H9 (cell line): Measurements from ENCODE around the gene RC3H1. TPM values are rescaled to one million over a fixed set of nuclear protein-coding genes. Genes with fewer than 3 reads are reported as not detected.

ENCODE experiments used
- DNase-seq: peaks from one replicate; pipeline ENCODE4 v3.0.0-alpha.2; 2017
- H2AFZ ChIP-seq: one replicate; pipeline ENCODE4 v1.6.1; 2013; ENCODE audit warnings: mild to moderate bottlenecking, low read length, control low read depth, moderate library complexity
- H2AK5ac ChIP-seq: 2 replicates; pipeline ENCODE4 v1.6.1; 2013; ENCODE audit warnings: low read length, control low read depth, mixed read lengths; ENCODE audit not compliant: insufficient read length
- H2BK120ac ChIP-seq: one replicate; pipeline ENCODE4 v1.6.1; 2013; ENCODE audit warnings: low read depth, mild to moderate bottlenecking, low read length, control low read depth, inconsistent platforms; ENCODE audit not compliant: poor library complexity, severe bottlenecking
- H2BK12ac ChIP-seq: 2 replicates; pipeline ENCODE4 v1.6.1; 2013; ENCODE audit warnings: low read length, control low read depth, mixed read lengths, low read depth; ENCODE audit not compliant: insufficient read length
- H2BK15ac ChIP-seq: 2 replicates; pipeline ENCODE4 v1.6.1; 2013; ENCODE audit warnings: low read depth, low read length, control low read depth
- H2BK20ac ChIP-seq: one replicate; pipeline ENCODE4 v1.6.1; 2013; ENCODE audit warnings: low read depth, mild to moderate bottlenecking, low read length, control low read depth, inconsistent platforms; ENCODE audit not compliant: poor library complexity, severe bottlenecking
- H2BK5ac ChIP-seq: 2 replicates; pipeline ENCODE4 v1.6.1; 2013; ENCODE audit warnings: low read length, control low read depth, mixed read lengths; ENCODE audit not compliant: insufficient read length
- H3K14ac ChIP-seq: 2 replicates; pipeline ENCODE4 v1.6.1; 2013; ENCODE audit warnings: low read length, control low read depth; ENCODE audit not compliant: insufficient read depth
- H3K18ac ChIP-seq: 2 replicates; pipeline ENCODE4 v1.6.1; 2013; ENCODE audit warnings: low read depth, mild to moderate bottlenecking, mixed read lengths, low read length, control low read depth; ENCODE audit not compliant: insufficient read length
- H3K23ac ChIP-seq: 2 replicates; pipeline ENCODE4 v1.6.1; 2013; ENCODE audit warnings: low read length, control low read depth, mixed read lengths, low read depth; ENCODE audit not compliant: insufficient read length
- H3K23me2 ChIP-seq: 2 replicates; pipeline ENCODE4 v1.6.1; 2013; ENCODE audit warnings: low read depth, mild to moderate bottlenecking, mixed read lengths, low read length, control low read depth; ENCODE audit not compliant: insufficient read length, poor library complexity, severe bottlenecking
- H3K27ac ChIP-seq: 2 replicates; pipeline ENCODE4 v1.5.1; 2013; ENCODE audit warnings: low read length, control low read depth, mixed read lengths, low read depth; ENCODE audit not compliant: insufficient read length
- H3K27me3 ChIP-seq: 2 replicates; pipeline ENCODE4 v1.6.1; 2013; ENCODE audit warnings: low read length, control low read depth, inconsistent platforms; ENCODE audit not compliant: insufficient read depth
- H3K4ac ChIP-seq: 2 replicates; pipeline ENCODE4 v1.6.1; 2013; ENCODE audit warnings: low read depth, mild to moderate bottlenecking, control low read depth, inconsistent platforms, low read length, moderate library complexity
- H3K4me1 ChIP-seq: 2 replicates; pipeline ENCODE4 v1.6.1; 2013; ENCODE audit warnings: low read length, control low read depth, inconsistent platforms; ENCODE audit not compliant: insufficient read depth
- H3K4me2 ChIP-seq: 2 replicates; pipeline ENCODE4 v1.6.1; 2013; ENCODE audit warnings: low read length, control low read depth, mixed read lengths; ENCODE audit not compliant: insufficient read length, insufficient read depth
- H3K56ac ChIP-seq: 2 replicates; pipeline ENCODE4 v1.6.1; 2013; ENCODE audit warnings: low read depth, mild to moderate bottlenecking, mixed read lengths, low read length, control low read depth; ENCODE audit not compliant: insufficient read length
- H3K79me1 ChIP-seq: 2 replicates; pipeline ENCODE4 v1.6.1; 2013; ENCODE audit warnings: low read depth, mild to moderate bottlenecking, moderate library complexity, low read length, control low read depth, inconsistent platforms; ENCODE audit not compliant: insufficient read depth, poor library complexity, severe bottlenecking
- H3K79me2 ChIP-seq: 2 replicates; pipeline ENCODE4 v1.6.1; 2013; ENCODE audit warnings: low read length, control low read depth, inconsistent platforms; ENCODE audit not compliant: insufficient read depth
- H3K9ac ChIP-seq: 2 replicates; pipeline ENCODE4 v1.6.1; 2013; ENCODE audit warnings: low read length, control low read depth, mixed read lengths; ENCODE audit not compliant: insufficient read length; ENCODE audit errors: extremely low read depth
- H3K9me3 ChIP-seq: one replicate; pipeline ENCODE4 v1.6.1; 2013; ENCODE audit warnings: low read depth, low read length, inconsistent platforms; ENCODE audit not compliant: control insufficient read depth
- H3T11ph ChIP-seq: one replicate; pipeline ENCODE4 v1.6.1; 2013; ENCODE audit warnings: mild to moderate bottlenecking, low read length, control low read depth, inconsistent platforms
- H4K20me1 ChIP-seq: one replicate; pipeline ENCODE4 v1.6.1; 2013; ENCODE audit not compliant: control insufficient read depth, insufficient read length, insufficient read depth
- H4K5ac ChIP-seq: 2 replicates; pipeline ENCODE4 v1.6.1; 2013; ENCODE audit warnings: low read depth, mild to moderate bottlenecking, mixed read lengths, low read length, control low read depth; ENCODE audit not compliant: insufficient read length
- H4K8ac ChIP-seq: replicated peaks from 2 replicates; pipeline ENCODE4 v1.6.1; 2013; ENCODE audit warnings: low read length, control low read depth, mixed read lengths, low read depth; ENCODE audit not compliant: insufficient read length
- H4K91ac ChIP-seq: 2 replicates; pipeline ENCODE4 v1.6.1; 2013; ENCODE audit warnings: low read depth, mild to moderate bottlenecking, moderate library complexity, mixed read lengths, low read length, control low read depth; ENCODE audit not compliant: insufficient read length
- H3K27ac Mint-ChIP-seq, 3 experiments: 2 replicates in 2 of 3; 3 replicates in 1 of 3; pipeline ENCODE4 v1.8.0; 2020 to 2021; ENCODE audit warnings: mixed read lengths in 3 of 3, mild to moderate bottlenecking in 1 of 3, moderate library complexity in 1 of 3
- H3K27me3 Mint-ChIP-seq: 2 replicates; pipeline ENCODE4 v1.8.0; 2021; ENCODE audit warnings: low read depth, mild to moderate bottlenecking, moderate library complexity, mixed read lengths
- H3K36me3 Mint-ChIP-seq, 3 experiments: 2 replicates in 2 of 3; 3 replicates in 1 of 3; pipeline ENCODE4 v1.8.0; 2020 to 2021; ENCODE audit warnings: low read depth in 3 of 3, mixed read lengths in 3 of 3; ENCODE audit not compliant: insufficient read depth in 1 of 3
- H3K4me1 Mint-ChIP-seq, 2 experiments: 2 replicates each; pipeline ENCODE4 v1.8.0; 2020; ENCODE audit warnings: mixed read lengths in 2 of 2
- H3K4me3 Mint-ChIP-seq, 2 experiments: 2 replicates in 1 of 2; 3 replicates in 1 of 2; pipeline ENCODE4 v1.8.0; 2020 to 2021; ENCODE audit warnings: mild to moderate bottlenecking in 2 of 2, mixed read lengths in 2 of 2, moderate library complexity in 1 of 2
- H3K9me3 Mint-ChIP-seq, 2 experiments: 2 replicates in 1 of 2; 3 replicates in 1 of 2; pipeline ENCODE4 v1.8.0; 2020; ENCODE audit warnings: mild to moderate bottlenecking in 2 of 2, mixed read lengths in 2 of 2, moderate library complexity in 1 of 2
- CTCF ChIP-seq: fragments of 200-600 bp; sonication (generic); conservative IDR thresholded peaks from 3 replicates; pipeline ENCODE4 v1.8.0; 2021; ENCODE audit warnings: antibody characterized with exemption, mild to moderate bottlenecking
- WGBS: extraction: QIAGEN DNeasy Blood & Tissue Kit; methylation state at CpG from one replicate; pipeline ENCODE4 v1.1.7; 2013; ENCODE audit warnings: missing lambda C conversion rate, low lambda C conversion rate, mixed read lengths; ENCODE audit not compliant: insufficient read length; ENCODE audit errors: extremely low coverage; 5-methylcytosine and 5-hydroxymethylcytosine counted together
- total RNA-seq: library from RNA; stranded (reverse); gene quantifications from 2 replicates; pipeline ENCODE4 v1.2.1, GENCODE V29; 2021

RC3H1 gene
- total RNA-seq, 1 experiment from 2014 or later, result 36.1 TPM

- H3K56ac ChIP-seq, result no peak overlapping the region
- H2AK5ac ChIP-seq, result no peak overlapping the region
- no peak overlapping the region for H4K8ac ChIP-seq
- no CpG with 5 or more reads among the region's 3 CpGs for WGBS
- TF ChIP-seq CTCF, result no peak
- H3K4me1 ChIP-seq, result no peaks in the 10 kb centered on the region
- no peaks in the 10 kb centered on the region; a peak in 1 of 7 replicates for H3K36me3 Mint-ChIP-seq
- no peak overlapping the region for H2BK20ac ChIP-seq
- no peaks in the 10 kb centered on the region for H3K79me1 ChIP-seq
- no peak overlapping the region for H2AFZ ChIP-seq
- H3K4me2 ChIP-seq, result no peak overlapping the region
- no peaks in the 10 kb centered on the region for H3K4me1 Mint-ChIP-seq
- no peaks in the 10 kb centered on the region for H3K23me2 ChIP-seq
- no peaks in the 10 kb centered on the region; a peak in 2 of 5 replicates for H3K9me3 Mint-ChIP-seq
- H4K5ac ChIP-seq, result no peak overlapping the region
- H2BK12ac ChIP-seq, result no peak overlapping the region
- no peak overlapping the region for H3K4ac ChIP-seq
- no peak overlapping the region; the same call in 1 of the 2 replicates for H3K14ac ChIP-seq
- H2BK5ac ChIP-seq, result no peak overlapping the region
- no peak overlapping the region for H3K27ac ChIP-seq
- no peaks in the 10 kb centered on the region for H3K27me3 ChIP-seq
- H4K20me1 ChIP-seq, result no peaks in the 10 kb centered on the region
- H3K23ac ChIP-seq, result no peak overlapping the region
- no peak for DNase-seq
- H3K27me3 Mint-ChIP-seq, result peaks cover 3% of the 10 kb centered on the region; the same call in 1 of the 2 replicates
- H3K9ac ChIP-seq, result no peak overlapping the region
- H4K91ac ChIP-seq, result no peak overlapping the region
- no peak overlapping the region for H3K27ac Mint-ChIP-seq
- H3K79me2 ChIP-seq, result no peaks in the 10 kb centered on the region
- no peaks in the 10 kb centered on the region for H3K9me3 ChIP-seq
- H2BK120ac ChIP-seq, result no peak overlapping the region
- H3K4me3 Mint-ChIP-seq, result no peak overlapping the region
- H3K18ac ChIP-seq, result no peak overlapping the region
- no peak overlapping the region for H3T11ph ChIP-seq
- no peak overlapping the region for H2BK15ac ChIP-seq
Measured at GRCh38 chr1:173913111-173913510, 109.0 kb downstream of the RC3H1 start.
